Fibroblast of skin of right quadriceps (primary cell): ENCODE results near the gene KLF16.

Experiments
- DNase-seq: peaks from one replicate; pipeline ENCODE4 v3.0.0-alpha.2; 2013

Gene KLF16

DNA sequence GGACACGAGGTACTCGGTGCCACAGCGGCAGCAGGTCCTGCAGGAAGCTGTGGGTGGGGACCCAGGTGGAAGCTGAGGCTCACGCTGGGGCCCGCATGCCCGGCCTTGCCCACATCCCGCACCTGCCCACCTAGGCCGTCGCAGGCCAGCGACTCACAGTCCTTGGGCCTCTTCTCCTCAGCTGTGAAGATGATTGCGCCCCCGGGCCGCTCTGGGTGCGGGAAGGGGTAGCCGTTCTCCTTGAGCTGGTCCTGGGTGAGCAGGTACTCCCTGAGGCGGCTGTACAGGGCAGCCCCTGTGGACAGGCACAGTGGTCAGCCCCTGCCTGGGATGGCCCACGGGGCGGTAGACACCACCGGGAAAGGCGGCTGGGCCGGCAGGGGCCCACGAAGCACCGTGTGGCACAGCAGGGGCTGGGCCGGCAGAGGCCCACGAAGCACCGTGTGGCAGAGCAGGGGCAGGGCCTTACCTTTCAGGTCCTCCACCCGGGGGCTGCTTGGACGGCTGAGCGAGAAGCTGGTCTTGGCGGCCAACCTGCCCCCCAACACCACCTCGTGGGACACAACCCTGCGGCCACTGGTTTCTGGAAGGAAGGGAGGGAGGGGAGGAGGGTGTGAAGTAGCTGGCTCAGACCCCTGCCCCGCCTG, 44.7 kb downstream of the KLF16 start:
- no peak for DNase-seq

DNA sequence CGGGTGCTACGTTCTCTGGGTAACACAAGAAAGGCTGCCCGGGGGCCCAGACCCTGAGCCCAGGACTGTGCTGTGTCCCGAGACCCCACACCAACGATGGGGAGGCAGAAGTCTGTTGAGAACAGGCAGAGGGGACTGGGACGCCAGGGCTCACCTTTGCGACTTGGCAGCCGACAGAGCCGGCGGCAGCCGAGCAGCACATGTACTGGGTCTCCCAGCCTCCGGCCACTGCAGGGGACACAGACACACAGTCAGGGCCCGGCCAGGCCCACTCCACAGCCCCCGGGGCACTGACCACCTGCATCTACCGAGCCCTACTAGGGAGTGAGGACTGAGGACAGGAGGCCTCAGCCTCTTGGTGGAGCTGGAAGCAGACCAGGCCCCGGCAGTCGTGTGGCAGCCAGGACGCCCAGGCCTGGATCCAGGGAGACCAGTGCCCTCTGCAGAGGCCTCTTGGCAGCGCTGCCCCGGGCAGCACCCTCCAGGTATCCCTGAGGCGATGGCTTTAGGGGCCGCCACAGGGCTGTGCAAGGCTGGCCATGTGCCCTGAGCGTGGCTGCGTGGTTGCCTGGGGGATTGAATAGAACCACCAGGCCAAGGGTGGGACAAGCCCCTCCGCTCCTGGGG, 45.7 kb downstream of the KLF16 start:
- no peak for DNase-seq

DNA sequence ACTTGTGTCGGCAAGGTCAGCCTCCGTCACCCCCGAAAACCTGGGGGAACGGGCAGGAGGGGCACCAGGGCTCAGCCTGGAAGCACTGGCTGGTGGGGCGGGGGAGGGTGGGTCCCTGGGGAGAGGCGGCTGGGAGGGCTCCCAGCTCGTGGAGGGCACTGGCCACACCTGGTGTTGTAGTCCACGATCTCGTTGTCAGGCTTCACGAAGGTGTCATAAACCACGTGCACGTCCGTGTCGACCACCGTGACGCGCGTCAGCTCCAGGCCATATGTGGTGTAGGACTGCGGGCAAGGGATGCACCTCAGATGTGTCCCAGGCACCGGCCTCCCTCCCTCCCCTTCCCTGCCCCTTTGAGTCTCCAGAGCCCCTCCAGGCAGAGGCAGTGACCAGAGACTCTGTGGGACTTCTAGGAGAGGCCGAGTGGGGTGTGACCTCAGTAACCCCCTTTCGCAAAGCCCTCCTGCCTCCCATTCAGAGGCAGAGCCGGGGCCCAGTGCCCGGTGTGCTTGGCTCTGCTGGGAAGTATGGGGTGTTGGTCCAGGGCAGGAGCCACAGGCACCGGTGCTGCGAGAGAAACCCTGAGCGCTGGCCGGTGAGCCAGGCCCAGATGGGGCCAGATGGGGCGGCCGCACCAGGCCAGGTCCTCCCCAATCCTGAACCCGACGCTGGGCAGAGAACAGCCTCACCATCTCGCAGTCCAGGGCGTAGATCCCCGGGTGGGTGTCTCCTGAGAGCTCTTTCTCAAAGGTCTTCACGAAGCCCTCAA, 46.7 kb downstream of the KLF16 start:
- no peak for DNase-seq

DNA sequence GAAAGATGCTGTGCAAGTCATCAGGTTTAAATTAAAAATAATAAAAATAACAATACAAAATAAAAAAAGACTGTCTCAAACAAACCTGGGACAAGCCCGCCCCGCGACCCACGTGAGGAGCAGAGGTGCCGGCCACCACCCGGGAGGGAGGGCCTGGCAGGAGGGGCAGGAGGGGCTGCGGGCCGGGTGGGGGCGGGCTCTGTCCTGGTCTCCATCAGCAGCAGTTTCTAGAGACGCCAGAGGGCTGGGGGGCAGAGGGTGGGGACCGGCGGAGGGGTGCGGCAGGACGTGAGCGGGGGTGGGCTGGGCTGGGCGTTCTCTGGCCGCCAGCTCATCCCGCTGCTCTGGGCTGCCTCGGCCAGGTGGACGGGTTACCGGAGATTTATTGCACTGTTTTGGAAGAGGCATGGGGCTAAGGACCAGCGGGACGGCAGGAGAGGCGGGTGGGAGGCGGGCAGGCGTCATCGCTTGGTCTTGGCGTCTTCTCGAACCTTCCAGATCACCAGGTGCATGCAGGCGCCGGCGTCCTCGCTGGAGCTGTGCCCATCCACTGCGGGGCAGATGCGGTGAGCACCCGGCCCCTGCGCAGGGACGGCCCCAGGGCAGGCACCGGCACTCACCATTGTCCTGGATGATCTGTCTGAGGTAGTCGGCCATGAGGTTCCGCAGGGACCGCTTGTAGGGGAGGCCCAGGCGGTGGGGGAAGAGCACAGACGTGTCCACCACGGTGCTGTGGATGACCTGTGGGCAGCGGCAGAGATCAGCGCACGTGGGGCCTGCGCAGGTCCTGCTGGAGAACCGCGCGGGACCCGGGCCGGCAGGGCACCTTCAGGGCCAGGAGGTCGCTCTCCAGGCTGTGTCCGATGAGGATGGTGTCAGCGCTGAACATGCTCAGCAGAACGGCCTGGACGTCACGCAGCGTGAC, 47.5 kb downstream of the KLF16 start:
- DNase-seq: no peak

DNA sequence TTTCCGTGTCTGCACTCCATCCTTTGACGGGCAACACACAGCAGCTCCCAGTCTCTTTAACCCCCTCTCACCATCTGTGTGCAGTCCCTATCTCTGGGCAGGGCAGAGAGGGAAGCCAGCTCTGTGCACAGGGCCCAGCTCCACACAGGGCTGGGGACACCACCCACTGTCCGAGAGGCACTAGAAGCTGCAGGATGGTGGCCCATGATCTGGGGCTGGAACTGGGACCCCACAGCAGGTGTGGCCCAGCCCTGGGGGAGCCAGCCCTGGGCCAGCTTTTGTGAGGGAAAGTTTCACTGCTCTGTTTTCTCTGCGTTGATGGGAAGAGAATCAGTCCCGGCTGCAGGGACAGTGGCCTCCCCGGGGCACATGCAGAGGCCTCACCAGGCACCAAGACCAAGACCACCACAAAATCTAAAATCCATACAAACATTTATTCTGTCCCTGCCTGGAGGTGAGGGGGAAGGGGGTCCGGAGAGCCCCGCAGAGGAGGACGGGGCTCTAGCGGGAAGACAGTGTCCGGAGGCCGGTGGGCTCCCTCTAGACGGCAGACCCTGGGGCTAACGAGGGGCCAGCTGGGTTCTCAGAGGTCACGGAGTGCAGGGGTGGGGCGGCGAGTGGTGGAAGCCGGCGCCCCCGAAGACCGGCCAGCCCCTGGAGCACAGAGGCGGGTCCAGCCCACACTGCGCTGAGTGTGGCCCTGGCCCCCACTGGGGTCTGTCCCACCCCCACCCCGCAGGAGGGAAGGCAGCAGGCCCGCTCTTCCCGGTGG, 48.4 kb downstream of the KLF16 start:
- DNase-seq: no peak

DNA sequence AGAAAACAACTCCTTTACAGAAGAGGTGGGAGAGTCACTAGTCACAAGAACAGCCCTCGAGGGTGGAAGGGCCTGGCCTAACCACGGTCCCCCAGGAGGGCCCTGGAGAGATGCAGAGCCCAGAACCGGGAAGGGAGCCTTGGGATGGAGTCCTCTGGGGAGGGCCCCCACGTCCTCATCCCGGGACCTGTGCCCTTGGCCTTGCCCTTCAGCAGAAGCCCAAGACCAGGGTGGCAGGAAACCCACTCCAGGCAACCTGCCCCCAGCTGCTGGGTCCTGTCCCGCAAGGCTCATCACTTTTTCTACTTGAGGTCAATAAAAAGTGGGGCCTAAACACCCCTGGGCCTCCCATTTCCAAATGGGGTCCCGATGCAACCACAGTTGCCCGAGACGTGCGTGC, 49.0 kb downstream of the KLF16 start:
- DNase-seq: no peak

DNA sequence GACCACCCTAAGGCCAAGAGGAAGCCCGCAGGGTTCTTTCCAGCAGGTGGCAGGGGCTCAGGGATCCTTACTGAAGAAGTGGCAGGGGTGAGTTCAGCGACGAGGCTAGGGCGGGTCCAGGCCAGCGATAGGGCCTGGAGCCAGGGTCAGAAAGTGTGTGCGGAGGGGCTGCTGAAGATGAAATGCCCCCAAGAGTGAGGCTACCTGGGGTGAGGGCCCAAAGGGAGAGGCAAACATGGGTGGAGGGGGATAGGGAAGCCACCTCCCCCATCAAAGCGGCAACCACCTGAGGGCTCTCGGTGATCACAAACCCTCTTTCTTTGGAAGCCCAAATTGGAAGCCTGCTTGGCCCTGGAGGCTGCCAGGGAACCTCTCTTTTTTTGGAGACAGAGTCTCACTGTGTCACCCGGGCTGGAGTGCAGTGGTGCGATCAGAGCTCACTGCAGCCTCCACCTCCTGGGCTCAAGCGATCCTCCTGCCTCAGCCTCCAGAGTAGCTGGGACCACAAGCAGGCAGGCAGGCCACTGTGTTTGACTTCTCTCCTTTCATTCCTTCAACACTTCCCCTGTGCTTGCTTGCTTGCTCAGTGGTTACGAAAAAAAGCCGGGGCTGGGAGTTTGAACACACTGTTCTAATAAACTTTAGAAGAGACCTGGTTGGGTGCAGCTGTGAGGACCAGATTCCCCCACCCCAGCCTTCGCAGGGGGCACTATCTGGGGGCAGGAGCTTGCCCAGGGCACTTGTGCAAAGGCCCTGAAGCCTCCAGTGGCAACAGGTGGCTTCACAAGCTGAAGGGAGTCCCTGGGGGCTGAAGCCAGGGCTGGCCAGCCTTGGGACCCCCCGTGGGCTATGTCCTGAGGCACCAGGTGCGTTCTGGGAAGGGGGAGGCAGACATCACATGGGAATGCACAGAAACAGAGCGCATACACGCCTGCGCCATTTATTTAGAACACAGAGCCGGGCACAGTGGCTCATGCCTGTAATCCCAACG, 49.9 kb downstream of the KLF16 start:
- no peak for DNase-seq

DNA sequence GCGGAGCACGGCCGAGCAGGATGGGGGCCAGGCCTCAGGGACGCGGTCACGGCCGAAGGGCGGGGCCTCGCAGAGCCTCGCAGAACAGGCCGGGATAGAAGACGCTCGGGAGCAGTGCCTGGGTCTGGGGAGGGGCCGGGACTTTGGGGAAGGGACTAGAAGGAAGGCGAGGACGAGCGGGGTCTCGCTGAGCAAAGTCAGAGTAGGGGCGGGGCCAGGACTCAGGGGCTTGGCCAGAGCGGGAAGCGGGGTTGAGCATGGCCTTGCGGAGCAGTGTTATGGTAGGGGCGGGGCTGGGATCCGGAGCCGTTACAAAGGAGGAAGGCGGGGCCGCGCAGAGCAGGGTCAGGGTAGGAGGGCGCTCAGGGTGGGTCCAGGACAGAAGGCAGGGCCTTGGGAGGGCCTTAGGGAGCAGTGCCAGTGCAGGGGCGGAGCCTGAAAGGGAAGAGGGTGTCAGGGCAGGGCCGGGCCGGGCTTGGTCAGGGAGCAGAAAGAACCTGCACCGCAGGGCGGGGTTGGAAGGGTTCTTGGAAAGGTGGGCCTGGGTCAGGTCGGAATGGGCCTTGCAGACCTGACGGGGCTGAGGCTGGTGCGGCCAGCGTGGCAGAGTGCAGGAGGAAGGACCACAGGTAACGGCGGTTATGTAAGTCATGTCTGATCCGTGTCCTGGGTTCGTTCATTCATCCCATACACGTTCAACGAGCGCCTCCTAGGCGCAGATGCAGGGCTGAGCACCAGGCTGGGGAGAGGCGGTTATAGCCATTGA, 50.8 kb downstream of the KLF16 start:
- peak; percentile 92 for DNase-seq

DNA sequence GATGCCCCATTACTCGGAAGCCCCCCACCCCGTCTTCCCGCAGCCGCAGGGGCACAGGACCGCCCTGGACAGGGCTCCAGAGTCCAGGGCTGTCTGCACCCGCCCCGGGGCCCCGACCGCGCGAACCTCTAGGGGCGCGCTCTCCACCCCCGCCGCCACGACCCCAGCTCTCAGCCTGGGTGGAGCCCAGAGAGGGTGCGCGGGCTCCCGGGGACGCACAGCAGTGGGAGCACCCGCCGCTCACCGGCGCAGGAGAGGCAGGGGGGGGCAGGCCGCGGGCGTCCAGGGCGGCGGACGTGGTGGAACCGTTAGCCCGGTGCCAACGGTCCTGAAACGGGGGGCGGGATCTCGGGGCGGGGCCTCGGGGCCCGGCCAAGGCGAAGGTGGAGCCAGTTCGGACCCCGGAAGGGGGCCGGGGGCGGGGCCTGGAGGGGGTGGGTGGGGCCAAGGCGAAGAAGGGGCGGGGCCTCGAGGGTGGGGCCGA, 51.4 kb downstream of the KLF16 start, which contains the start of gene ATP8B3:
TSS of gene ATP8B3 (minus strand) at position 335 of the 484 bp plus-strand sequence. CDS start 540 bp downstream, outside the sequence.
- no peak for DNase-seq

DNA sequence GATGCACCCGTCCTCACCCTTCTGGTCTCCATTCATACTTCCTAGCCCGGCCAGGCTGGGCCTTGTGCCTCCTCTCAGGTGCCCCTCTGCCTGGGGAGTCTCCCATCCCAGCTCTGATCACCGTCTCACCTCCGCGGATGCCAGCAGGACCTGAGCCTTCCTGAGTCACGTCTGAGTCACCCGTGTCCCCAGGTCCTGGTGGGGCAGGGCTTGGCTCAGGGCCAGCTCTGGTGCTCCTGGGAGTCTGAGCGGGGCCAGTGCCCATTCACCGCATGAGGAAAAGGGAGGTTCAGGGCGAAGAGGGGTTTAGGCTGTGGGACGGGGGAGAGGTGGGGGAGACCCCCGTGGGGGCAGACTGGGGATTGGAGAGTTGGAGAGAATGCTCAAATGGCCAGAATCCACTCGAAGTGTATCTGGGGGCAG, 51.9 kb downstream of the KLF16 start:
- peak; percentile 61 for DNase-seq

DNA sequence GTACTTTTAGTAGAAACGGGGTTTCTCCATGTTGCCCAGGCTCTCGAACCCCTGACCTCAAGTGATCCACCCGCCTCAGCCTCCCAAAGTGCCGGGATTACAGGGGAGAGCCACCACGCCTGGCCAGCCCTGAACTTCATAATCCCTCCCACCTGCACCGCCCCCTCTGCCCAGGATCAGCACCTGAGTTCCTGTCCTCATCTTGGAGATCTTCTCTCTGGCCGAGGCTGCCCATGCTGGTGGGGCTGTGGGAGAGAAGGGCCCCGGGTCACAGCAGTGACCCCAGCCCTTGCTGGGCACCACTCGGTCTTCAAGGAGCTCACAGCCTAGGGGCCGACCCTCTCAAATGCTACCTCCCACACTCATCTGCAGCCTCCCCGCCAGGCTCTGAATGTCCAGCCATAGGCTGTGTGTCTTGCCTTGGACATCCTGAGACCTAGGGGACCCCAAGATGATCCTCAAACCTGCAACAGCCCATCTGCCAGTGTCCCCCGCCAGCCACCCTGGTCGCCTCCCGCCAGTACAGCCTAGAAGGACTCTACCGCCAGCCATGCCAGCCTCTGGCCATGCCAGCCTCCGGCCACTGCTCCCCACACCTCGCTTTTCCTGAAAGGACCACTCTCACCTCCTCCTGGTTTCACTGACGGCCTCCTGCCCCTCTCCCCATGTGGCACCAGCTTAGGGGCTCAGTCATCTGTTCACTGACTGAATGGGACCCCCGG, 52.8 kb downstream of the KLF16 start:
- DNase-seq: no peak

DNA sequence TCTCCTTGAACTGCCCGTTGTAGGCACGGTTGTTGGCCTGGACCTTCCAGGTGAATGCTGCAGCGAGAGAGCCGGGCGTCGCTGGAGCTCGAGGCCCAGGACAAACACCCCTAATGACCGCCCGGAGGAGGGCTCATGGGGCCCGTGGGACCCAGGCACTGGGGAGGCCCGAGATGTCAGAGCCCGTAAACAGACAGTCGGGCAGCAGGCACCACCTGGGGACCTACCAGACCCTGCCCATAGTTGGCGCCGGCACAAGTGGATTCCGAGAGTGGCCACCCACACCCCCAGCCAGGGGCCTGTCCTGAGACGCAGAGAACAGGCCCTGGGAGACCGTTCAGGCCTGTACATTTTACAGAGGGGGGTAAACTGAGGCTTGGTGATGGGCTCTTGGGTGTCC, 53.7 kb downstream of the KLF16 start:
- no peak for DNase-seq

DNA sequence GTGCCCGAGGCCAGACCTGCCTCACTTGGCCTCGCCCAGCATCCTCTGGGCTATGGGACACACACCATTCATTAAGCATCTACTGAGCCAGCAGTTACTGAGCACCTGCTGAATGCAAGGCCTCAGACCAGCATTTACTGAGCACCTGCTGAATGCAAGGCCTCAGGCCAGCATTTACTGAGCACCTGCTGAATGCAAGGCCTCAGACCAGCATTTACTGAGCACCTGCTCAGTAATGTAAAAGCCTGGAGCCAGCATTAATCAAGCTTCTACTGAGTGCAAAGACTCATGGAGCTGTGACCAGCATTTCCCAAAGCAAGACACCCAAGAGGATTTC, 55.0 kb downstream of the KLF16 start:
- DNase-seq: no peak

DNA sequence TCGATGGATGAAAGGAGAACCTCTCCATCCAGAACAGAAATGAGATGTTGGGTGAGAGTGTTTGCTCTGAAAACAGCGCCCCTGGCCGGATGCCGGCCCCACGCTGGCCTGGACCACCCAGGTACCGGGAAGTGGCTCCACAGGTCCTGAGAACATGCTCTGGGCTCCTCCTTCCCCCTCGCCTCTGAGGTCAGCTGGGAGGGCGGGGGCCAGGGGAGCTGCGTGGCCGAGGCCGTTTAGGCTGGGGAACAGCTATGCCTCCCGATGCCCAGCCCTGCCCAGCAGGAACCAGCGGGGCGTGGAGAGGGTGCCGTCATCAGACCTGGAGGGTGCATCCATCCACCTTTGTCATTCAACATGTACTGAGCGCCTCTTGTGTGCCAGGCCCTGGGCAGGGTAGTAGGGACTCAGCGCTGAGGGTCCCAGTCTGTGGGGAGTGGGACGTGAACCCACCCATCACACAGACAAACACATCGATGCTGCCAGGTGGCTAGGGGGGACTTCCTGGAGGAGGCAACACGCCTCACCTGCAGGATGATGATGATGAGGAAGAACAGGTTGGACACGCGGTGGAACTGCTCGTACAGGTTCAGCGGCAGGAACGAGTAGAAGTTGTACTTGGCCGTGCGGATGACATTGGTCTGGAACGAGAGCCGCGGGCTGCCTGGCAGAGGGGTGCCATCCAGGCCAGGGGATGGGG, 55.5 kb downstream of the KLF16 start:
- no peak for DNase-seq

DNA sequence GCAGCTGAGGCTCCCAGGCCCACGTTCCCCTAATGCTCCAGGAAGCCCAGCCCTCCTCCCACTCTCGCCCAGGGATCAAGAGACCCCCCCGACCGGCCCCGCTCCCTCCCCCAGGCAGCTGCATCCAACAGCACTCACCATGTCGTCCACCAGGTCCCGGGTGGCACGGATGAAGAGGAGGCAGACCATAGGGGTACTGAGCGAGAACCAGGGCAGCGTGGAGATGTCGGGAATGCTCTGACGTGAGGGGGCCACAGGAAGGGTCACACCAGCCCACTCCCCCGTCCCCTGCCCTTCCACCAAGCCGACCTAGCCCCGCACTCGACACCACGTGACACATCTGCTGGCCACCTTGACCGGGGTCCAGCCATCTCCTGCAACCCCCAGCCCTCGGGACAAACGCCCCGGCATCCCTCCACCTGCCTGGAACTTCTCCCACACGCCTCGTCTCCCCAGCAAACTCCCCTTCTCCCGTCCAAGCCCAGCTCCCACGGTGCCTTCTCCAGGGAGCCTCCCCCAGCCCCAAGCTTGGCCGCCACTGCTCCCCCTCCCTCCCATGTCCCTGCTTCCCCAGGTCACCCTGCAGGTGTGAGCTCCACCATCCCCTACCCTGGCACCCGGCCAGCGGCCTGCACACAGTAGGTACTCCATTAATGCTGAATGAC, 56.2 kb downstream of the KLF16 start:
- DNase-seq: no peak

DNA sequence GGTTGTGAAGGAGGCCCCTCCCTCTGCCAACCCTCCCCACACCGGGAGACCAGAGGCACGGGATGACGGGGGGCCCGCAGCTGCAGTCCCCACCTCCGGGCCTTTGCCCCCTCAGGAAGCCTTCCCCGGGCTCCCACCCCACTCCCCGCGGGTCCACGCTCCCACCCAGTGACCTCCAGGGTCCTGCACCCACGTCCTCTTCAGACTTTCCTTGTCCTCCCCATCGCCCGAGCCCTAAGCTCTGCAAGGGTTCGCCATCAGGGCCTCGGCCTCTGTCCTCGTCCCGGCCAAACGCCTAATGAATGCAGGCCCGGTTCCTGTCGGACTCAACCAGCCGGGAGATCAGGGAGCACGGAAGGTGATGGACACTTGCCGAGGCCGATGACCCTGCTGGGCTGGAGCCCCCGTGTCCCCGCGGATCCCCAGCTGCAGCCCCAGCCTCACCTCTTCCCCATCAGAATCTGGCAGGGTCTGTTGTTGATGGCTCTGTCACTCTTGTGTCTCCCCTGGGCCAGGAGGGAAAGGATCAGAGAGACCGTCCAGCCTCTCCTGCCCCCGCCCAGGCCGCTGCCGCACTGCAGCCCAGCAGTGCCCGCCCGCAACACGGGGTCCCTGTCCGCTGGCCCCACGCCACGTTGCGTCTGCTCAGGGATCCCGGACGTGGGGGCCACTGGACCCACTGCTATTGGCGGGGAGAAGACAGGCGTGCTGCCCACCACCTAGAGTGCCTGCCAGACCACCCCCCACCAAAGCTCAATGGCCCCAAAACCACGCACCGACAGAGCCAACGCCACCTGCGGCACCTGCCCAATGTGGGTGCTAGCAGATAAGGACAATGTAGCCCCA, 57.0 kb downstream of the KLF16 start:
- DNase-seq: no peak
